HUES48 (cell line): ENCODE data around the gene TMEM131L.
A peak's percentile ranks its signal among the peaks of the same experiment; 100 is the strongest.

Experiments used
- H3K27ac ChIP-seq: one replicate; pipeline ENCODE4 v1.7.0; 2013; ENCODE audit warnings: low read depth, low read length, inconsistent platforms
- H3K27me3 ChIP-seq: 2 replicates; pipeline ENCODE4 v1.6.1; 2013; ENCODE audit warnings: mild to moderate bottlenecking, low read length; ENCODE audit not compliant: control insufficient read depth, insufficient read depth
- H3K36me3 ChIP-seq: 2 replicates; pipeline ENCODE4 v1.6.1; 2013; ENCODE audit warnings: low read length; ENCODE audit not compliant: control insufficient read depth, insufficient read depth
- H3K4me1 ChIP-seq: 2 replicates; pipeline ENCODE4 v1.6.1; 2013; ENCODE audit warnings: mild to moderate bottlenecking, low read length; ENCODE audit not compliant: control insufficient read depth, insufficient read depth
- H3K4me3 ChIP-seq: 2 replicates; pipeline ENCODE4 v1.5.1; 2013; ENCODE audit warnings: mild to moderate bottlenecking, low read depth, low read length
- H3K9ac ChIP-seq: 2 replicates; pipeline ENCODE4 v1.6.1; 2013; ENCODE audit warnings: mild to moderate bottlenecking, low read depth, low read length, moderate library complexity
- H3K9me3 ChIP-seq: 2 replicates; pipeline ENCODE4 v1.6.1; 2013; ENCODE audit warnings: low read length; ENCODE audit not compliant: control insufficient read depth, insufficient read depth

TMEM131L gene

DNA sequence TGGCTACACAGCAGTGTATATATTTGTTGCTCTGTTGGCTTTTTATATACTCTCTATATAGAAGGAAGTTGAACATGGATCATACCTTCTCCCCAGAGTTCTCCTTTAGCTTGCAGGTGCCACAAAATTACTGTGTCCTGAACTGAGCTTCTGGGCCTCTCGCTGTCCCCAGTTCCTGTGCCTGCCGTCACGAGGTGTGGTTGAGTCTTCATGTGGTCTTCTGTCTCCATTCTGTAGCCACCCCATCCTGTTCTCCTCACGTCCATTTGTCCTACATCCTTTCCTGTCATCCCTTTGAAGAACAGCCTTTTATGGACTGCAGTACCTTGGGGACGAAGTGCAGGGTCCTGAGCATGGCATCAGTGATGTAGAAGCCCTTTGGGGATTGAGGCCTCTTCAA lies 14.5 kb downstream of the TMEM131L start:
- H3K27ac ChIP-seq = no peak overlapping the region
- H3K9ac ChIP-seq = no peak overlapping the region
- H3K4me3 ChIP-seq = no peak overlapping the region
- peaks cover 14% of the 10 kb centered on the region for H3K4me1 ChIP-seq
- H3K36me3 ChIP-seq = 0 out of 2 replicates have a peak, but pooled peaks cover 5% of the 10 kb centered on the region
- H3K9me3 ChIP-seq = no peaks in the 10 kb centered on the region
- no peaks in the 10 kb centered on the region for H3K27me3 ChIP-seq

DNA sequence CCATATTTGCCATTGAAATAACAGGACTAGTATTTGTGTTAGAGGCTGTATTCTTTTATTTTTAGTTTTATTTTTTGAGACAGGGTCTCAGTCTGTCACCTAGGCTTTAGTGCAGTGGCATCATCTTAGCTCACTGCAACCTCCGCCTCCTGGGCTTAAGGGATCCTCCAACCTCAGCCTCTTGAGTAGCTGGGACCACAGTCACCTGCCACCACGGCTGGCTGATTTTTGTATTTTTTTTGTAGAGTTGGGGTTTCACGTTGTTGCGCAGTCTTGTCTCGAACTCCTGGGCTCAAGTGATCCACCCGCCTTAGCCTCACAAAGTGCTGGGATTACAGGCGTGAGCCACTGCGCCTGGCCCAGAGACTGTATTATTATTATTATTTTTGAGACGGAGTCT lies 15.3 kb downstream of the TMEM131L start:
- Histone ChIP-seq H3K4me3 (no peak overlapping the region), H3K9me3 (no peaks in the 10 kb centered on the region), H3K4me1 (peaks cover 21% of the 10 kb centered on the region), H3K9ac (no peak overlapping the region), H3K27ac (no peak overlapping the region), H3K27me3 (no peaks in the 10 kb centered on the region), H3K36me3 (0 out of 2 replicates have a peak, but pooled peaks cover 5% of the 10 kb centered on the region)

GRCh38 chr4:153483432-153484418 lies 17.6 kb downstream of the TMEM131L start:
- Histone ChIP-seq H3K36me3 (0 out of 2 replicates have a peak, but pooled peaks cover 5% of the 10 kb centered on the region), H3K4me1 (peaks cover 44% of the 10 kb centered on the region), H3K9me3 (no peaks in the 10 kb centered on the region), H3K27me3 (no peaks in the 10 kb centered on the region), H3K27ac (no peak overlapping the region), H3K4me3 (no peak overlapping the region), H3K9ac (no peak overlapping the region)

GRCh38 chr4:153485359-153485758 lies 19.2 kb downstream of the TMEM131L start:
- no peaks in the 10 kb centered on the region for H3K9me3 ChIP-seq
- H3K4me3 ChIP-seq = no peak overlapping the region
- H3K27ac ChIP-seq = peak overlapping the region; percentile 84
- H3K9ac ChIP-seq = no peak overlapping the region
- H3K4me1 ChIP-seq = peaks cover 47% of the 10 kb centered on the region
- H3K36me3 ChIP-seq = 0 out of 2 replicates have a peak, but pooled peaks cover 5% of the 10 kb centered on the region
- no peaks in the 10 kb centered on the region for H3K27me3 ChIP-seq

DNA sequence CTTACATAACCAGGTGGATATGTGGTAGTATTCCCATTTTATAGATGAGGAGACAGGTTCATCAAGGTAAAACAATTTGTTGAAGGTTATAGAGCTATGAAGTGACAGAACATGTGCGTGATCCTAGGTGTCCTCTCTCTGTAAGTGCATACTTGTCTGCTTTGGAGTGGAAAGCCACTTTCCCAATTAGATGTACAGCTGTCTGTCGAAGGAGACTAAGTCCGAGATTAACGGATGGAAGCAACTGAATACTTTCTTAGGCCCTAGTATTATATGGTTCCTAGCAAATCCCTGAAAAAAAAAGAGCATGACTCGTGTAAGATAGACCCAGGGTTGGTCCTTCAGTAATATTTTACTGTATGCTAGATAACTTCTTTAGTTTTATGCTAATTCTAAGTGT lies 19.7 kb downstream of the TMEM131L start:
- Histone ChIP-seq H3K9me3 (no peaks in the 10 kb centered on the region), H3K9ac (no peak overlapping the region), H3K4me1 (peaks cover 49% of the 10 kb centered on the region), H3K36me3 (0 out of 2 replicates have a peak, but pooled peaks cover 2% of the 10 kb centered on the region), H3K4me3 (no peak overlapping the region), H3K27ac (peak overlapping the region; percentile 84), H3K27me3 (no peaks in the 10 kb centered on the region)

DNA sequence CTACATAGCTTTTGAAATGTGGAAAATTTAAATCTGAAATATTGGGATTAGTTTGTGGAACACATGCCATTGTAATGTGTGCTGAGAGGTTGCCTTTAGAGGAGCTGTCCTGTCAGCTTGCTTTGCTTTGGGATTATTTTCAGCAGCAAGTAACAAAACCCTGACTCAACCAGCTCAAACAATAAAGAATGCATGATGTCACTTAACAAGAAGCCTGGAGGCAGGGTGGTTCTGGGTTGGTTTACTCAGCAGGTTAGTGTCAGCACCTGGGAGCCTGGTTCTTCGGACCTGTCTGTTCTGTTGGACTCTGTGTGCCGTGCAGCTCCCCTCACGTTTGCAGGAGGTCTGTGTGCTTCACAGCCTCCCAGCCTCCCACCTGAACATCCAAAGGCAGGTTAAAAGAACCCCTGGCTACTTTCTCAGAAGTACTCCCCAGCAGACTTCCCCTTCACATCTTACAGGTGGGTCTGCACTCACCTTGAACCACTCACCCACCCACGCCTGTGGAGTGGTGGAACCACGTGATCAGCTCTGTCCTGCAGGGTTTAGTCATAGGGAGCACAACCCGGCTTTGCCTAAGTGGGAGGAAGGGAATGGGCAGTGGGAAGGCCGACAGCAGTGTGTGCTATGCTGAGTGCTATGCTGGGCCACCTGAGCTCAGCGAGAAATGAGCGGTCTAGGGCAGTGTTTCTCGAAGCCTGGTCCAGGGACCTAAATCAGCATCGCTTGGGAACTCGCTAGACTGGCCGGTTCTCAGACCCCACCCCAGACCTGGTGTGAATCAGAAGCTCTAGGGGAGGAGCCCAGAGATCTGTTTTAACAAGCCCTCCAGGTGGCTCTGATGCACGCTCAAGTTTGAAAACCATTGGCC lies 20.4 kb downstream of the TMEM131L start:
- Histone ChIP-seq H3K9ac (peak overlapping the region; percentile 3; the same call in 1 of the 2 replicates), H3K27ac (peak overlapping the region; percentile 84), H3K27me3 (no peaks in the 10 kb centered on the region), H3K36me3 (no peaks in the 10 kb centered on the region), H3K9me3 (no peaks in the 10 kb centered on the region), H3K4me1 (peaks cover 49% of the 10 kb centered on the region), H3K4me3 (no peak overlapping the region)

GRCh38 chr4:153488006-153488891 lies 22.1 kb downstream of the TMEM131L start:
- Histone ChIP-seq H3K27me3 (no peaks in the 10 kb centered on the region), H3K4me1 (peaks cover 49% of the 10 kb centered on the region), H3K4me3 (no peak overlapping the region), H3K9me3 (no peaks in the 10 kb centered on the region), H3K36me3 (no peaks in the 10 kb centered on the region), H3K9ac (0 out of 2 replicates have a peak overlapping the region, but pooled peaks have one; percentile 9), H3K27ac (peak overlapping the region; percentile 64)

DNA sequence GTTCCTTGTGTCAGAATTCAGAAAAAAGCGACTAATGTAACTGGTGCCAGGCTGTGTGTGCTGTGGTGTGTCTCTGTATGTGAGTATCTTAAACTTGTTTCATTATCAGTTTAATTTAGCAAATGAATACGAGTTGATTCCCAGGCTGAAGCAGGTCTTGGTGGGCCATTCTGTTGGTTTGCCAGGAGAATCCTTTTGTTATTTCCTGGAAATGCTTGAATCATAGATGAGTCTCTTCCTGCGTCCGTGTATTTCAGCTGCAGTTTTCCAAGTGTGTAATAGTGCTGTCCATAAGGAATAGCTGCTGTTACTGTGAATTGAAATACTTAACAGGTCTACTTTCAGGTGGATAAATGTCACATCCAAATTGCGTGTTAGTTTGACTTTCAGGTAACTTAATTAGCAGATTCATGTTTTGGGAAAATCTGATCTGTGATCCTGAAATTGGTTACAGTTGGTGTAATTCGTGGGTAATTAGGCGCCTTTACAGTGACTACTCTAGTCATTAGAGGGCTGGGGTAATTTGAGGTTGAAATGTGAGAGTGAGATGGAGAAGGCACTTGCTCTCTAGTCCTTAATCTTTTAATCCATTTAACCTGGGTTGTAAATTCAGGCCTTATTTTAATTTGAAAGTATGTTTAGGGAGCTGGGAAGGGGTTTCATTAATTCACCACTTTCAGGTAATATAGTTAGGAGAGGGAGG lies 23.8 kb downstream of the TMEM131L start:
- peak overlapping the region; percentile 22 for H3K27ac ChIP-seq
- no peak overlapping the region for H3K9ac ChIP-seq
- H3K36me3 ChIP-seq = no peaks in the 10 kb centered on the region
- H3K4me1 ChIP-seq = peaks cover 65% of the 10 kb centered on the region
- H3K27me3 ChIP-seq = no peaks in the 10 kb centered on the region
- no peak overlapping the region for H3K4me3 ChIP-seq
- no peaks in the 10 kb centered on the region for H3K9me3 ChIP-seq

GRCh38 chr4:153490985-153491483 lies 24.9 kb downstream of the TMEM131L start:
- no peak overlapping the region for H3K9ac ChIP-seq
- H3K27me3 ChIP-seq = no peaks in the 10 kb centered on the region
- no peak overlapping the region for H3K27ac ChIP-seq
- H3K9me3 ChIP-seq = no peaks in the 10 kb centered on the region
- no peak overlapping the region for H3K4me3 ChIP-seq
- H3K36me3 ChIP-seq = no peaks in the 10 kb centered on the region
- peaks cover 69% of the 10 kb centered on the region for H3K4me1 ChIP-seq
